Activated naive CD8-positive, alpha-beta T cell treated with anti-CD3 and anti-CD28 coated beads, Interleukin-2, amount 50 U/mL, for 24 hours (primary cell): ENCODE measurements around the gene SORBS1.
A peak's percentile ranks its signal among the peaks of the same experiment; 100 is the strongest.

ENCODE experiments used
- ATAC-seq: fragments of 150-1000 bp; cut with Tn5 transposase; one replicate; pipeline ENCODE4 v1.10.0; 2021
- DNase-seq: peaks from one replicate; pipeline ENCODE4 v3.0.0; 2021
- H3K27ac Mint-ChIP-seq: one replicate; pipeline ENCODE4 v1.8.0; 2021; ENCODE audit warnings: mild to moderate bottlenecking, mixed read lengths
- H3K27me3 Mint-ChIP-seq: one replicate; pipeline ENCODE4 v1.8.0; 2021; ENCODE audit warnings: mixed read lengths
- H3K36me3 Mint-ChIP-seq: one replicate; pipeline ENCODE4 v1.8.0; 2021; ENCODE audit warnings: low read depth, mixed read lengths
- H3K4me1 Mint-ChIP-seq: one replicate; pipeline ENCODE4 v1.8.0; 2021; ENCODE audit warnings: mixed read lengths
- H3K4me3 Mint-ChIP-seq: one replicate; pipeline ENCODE4 v1.8.0; 2021; ENCODE audit warnings: mild to moderate bottlenecking, moderate library complexity, mixed read lengths
- H3K9me3 Mint-ChIP-seq: one replicate; pipeline ENCODE4 v1.8.0; 2021; ENCODE audit warnings: mixed read lengths

Gene SORBS1

GRCh38 chr10:95431900-95432342 is 129.2 kb downstream of the SORBS1 start:
- no peaks in the 10 kb centered on the region for H3K9me3 Mint-ChIP-seq
- H3K36me3 Mint-ChIP-seq = no peaks in the 10 kb centered on the region
- no peak for DNase-seq
- no peak for ATAC-seq
- H3K27me3 Mint-ChIP-seq = no peaks in the 10 kb centered on the region
- no peaks in the 10 kb centered on the region for H3K4me1 Mint-ChIP-seq
- no peak overlapping the region for H3K4me3 Mint-ChIP-seq
- no peak overlapping the region for H3K27ac Mint-ChIP-seq

- no peaks in the 10 kb centered on the region for H3K4me1 Mint-ChIP-seq
- DNase-seq (peak; percentile 23), ATAC-seq (peak; percentile 81)
- no peak overlapping the region for H3K27ac Mint-ChIP-seq
- H3K27me3 Mint-ChIP-seq = no peaks in the 10 kb centered on the region
- no peaks in the 10 kb centered on the region for H3K36me3 Mint-ChIP-seq
- H3K9me3 Mint-ChIP-seq = no peaks in the 10 kb centered on the region
- H3K4me3 Mint-ChIP-seq = no peak overlapping the region
These were observed 130.8 kb downstream of the SORBS1 start for GRCh38 chr10:95430231-95430951.

GRCh38 chr10:95429639-95430038 is 131.5 kb downstream of the SORBS1 start:
- Mint-ChIP-seq H3K4me1 (no peaks in the 10 kb centered on the region), H3K27me3 (no peaks in the 10 kb centered on the region), H3K9me3 (no peaks in the 10 kb centered on the region), H3K27ac (no peak overlapping the region), H3K36me3 (no peaks in the 10 kb centered on the region), H3K4me3 (no peak overlapping the region)
- DNase-seq (no peak), ATAC-seq (no peak)

DNA sequence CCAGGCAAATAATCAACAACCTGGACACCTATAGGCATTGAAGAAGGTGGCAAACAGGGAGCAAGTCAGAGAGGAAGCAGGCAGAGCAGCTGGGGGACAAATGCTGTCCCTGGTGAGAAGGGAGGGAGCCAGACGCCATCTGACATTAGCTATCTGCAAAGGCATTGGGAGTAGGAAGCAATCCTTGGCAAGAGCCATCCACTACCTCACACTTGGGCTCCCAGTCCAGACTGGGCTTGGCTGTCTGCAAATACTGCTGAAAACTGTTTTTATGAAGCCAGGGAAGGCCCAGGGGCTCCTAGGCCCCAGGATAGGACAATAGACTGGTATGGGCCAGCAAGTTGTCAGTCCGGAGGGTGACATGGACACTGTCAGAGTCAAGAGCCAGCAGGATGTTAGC is 132.5 kb downstream of the SORBS1 start:
- ATAC-seq (no peak), DNase-seq (no peak)
- no peak overlapping the region for H3K27ac Mint-ChIP-seq
- no peaks in the 10 kb centered on the region for H3K4me1 Mint-ChIP-seq
- H3K36me3 Mint-ChIP-seq = no peaks in the 10 kb centered on the region
- H3K4me3 Mint-ChIP-seq = no peak overlapping the region
- H3K9me3 Mint-ChIP-seq = no peaks in the 10 kb centered on the region
- no peaks in the 10 kb centered on the region for H3K27me3 Mint-ChIP-seq

- H3K4me1 Mint-ChIP-seq = no peaks in the 10 kb centered on the region
- ATAC-seq = no peak
- no peak for DNase-seq
- no peaks in the 10 kb centered on the region for H3K36me3 Mint-ChIP-seq
- H3K4me3 Mint-ChIP-seq = no peak overlapping the region
- H3K9me3 Mint-ChIP-seq = no peaks in the 10 kb centered on the region
- H3K27me3 Mint-ChIP-seq = no peaks in the 10 kb centered on the region
- no peak overlapping the region for H3K27ac Mint-ChIP-seq
These were observed 134.7 kb downstream of the SORBS1 start for GRCh38 chr10:95426482-95426881.

DNA sequence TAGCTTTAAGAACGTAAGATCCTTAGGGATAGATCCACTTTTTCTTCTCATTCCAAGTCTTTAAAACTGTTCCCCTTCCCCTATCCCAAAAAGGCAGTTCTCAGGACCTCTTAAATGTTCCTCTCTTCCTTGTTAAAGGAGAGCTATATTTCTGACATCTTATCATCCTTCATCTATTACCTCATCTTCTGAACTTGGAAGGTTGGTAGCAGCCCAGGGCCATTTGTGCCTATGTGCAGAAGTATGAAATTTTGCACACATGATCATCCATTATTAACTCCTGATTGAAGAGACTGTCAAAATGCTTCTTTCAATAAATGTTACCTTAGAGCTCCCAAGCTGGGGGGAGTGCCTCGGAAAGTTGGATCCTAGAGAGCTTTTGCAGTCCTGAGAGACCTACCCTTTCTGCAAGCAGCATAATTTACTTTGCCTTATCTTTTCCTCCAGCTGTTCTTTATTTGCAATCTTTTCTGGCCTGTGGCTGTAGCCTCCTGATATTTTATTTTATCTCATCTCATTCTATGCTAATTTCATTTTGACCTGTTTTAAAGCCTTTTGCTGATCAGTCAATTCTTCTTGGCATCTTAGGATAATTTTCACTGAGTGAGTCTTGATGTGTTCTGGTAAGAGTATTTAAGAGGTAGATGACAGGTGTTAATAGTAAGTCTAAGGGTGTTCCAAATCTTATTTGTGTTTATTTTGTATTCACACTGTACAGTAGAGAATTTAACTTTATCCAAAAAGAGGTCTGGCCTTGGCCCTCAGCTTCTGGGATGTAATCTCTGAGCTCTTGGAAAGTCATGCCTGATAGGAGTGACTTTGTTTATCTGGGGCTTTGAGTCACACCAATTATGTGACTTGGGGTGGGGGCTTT is 135.3 kb downstream of the SORBS1 start:
- no peak for ATAC-seq
- no peak overlapping the region for H3K27ac Mint-ChIP-seq

DNA sequence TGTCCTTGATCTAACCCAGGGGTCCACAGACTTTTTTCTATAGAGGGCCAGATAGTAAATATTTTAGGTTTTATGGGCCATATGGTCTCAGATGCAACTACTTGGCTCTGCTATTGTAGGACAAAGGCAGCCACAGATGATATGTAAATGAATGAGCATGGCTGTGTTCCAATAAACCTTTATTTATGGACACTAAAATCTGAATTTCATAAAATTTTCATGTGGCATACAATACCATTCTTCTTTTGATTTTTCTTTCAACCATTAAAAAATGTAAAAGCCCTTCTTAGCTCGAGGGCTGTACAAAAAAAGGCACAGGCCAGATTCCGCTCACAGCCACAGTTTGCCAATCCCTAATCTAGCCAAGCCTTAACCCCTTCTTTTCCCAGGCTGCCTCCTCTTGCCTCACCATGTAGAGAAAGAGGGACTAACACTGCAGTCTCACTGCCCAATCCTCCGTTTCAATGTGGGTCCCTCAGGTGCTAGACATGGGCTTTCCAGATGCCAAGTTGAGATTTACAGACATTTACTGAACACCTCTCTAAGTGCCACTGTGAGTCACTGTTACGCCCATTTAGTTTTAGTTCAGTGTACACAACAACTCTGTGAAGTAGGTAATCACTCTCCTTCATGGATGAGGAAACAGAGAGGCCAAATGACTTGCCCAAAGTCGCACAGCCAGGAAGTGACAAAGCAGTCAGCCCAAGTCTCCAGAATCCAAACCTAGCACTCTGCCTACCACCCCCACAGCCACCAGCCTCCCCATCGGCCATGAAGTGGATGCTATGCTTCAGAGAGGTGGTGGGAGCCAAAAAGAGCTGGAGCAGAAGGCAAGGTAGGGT is 137.8 kb downstream of the SORBS1 start:
- H3K36me3 Mint-ChIP-seq = no peaks in the 10 kb centered on the region
- H3K4me3 Mint-ChIP-seq = no peak overlapping the region
- no peak overlapping the region for H3K27ac Mint-ChIP-seq
- no peaks in the 10 kb centered on the region for H3K27me3 Mint-ChIP-seq
- no peaks in the 10 kb centered on the region for H3K4me1 Mint-ChIP-seq
- ATAC-seq (no peak), DNase-seq (no peak)
- H3K9me3 Mint-ChIP-seq = no peaks in the 10 kb centered on the region

More for the DNA sequence above, 135.3 kb downstream of the SORBS1 start:
- H3K9me3 Mint-ChIP-seq = no peaks in the 10 kb centered on the region
- no peak for DNase-seq
- H3K4me3 Mint-ChIP-seq = no peak overlapping the region
- no peaks in the 10 kb centered on the region for H3K27me3 Mint-ChIP-seq
- no peaks in the 10 kb centered on the region for H3K36me3 Mint-ChIP-seq
- no peaks in the 10 kb centered on the region for H3K4me1 Mint-ChIP-seq

GRCh38 chr10:95422233-95422632 is 138.9 kb downstream of the SORBS1 start:
- no peaks in the 10 kb centered on the region for H3K4me1 Mint-ChIP-seq
- no peak for DNase-seq
- H3K27ac Mint-ChIP-seq = no peak overlapping the region
- H3K27me3 Mint-ChIP-seq = no peaks in the 10 kb centered on the region
- no peak for ATAC-seq
- no peak overlapping the region for H3K4me3 Mint-ChIP-seq
- H3K36me3 Mint-ChIP-seq = no peaks in the 10 kb centered on the region
- no peaks in the 10 kb centered on the region for H3K9me3 Mint-ChIP-seq

GRCh38 chr10:95421782-95422181 is 139.4 kb downstream of the SORBS1 start:
- no peaks in the 10 kb centered on the region for H3K36me3 Mint-ChIP-seq
- no peaks in the 10 kb centered on the region for H3K9me3 Mint-ChIP-seq
- H3K27me3 Mint-ChIP-seq = no peaks in the 10 kb centered on the region
- H3K4me3 Mint-ChIP-seq = no peak overlapping the region
- no peaks in the 10 kb centered on the region for H3K4me1 Mint-ChIP-seq
- ATAC-seq = no peak
- H3K27ac Mint-ChIP-seq = no peak overlapping the region
- DNase-seq = no peak

DNA sequence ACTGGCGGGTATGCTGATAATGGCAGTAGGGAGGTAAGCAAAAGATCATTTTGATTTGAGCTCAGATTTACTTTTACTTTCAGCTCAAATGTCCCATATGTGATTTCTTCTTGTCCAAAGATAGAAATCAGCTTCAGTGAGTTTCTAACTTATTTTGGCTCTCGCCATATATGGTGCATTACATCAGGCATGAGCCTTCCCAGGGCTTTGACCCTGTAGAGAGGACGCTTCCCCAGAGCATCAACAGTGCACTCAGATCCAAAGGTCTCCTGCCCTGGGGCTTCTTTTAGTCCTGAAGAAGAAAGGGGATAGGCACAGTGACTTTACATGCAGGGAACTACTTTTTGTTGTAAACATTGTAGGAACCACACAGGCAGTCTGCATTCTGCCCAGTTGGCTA is 141.8 kb downstream of the SORBS1 start:
- H3K9me3 Mint-ChIP-seq = no peaks in the 10 kb centered on the region
- ATAC-seq (no peak), DNase-seq (no peak)
- no peaks in the 10 kb centered on the region for H3K27me3 Mint-ChIP-seq
- H3K36me3 Mint-ChIP-seq = no peaks in the 10 kb centered on the region
- no peak overlapping the region for H3K27ac Mint-ChIP-seq
- no peak overlapping the region for H3K4me3 Mint-ChIP-seq
- no peaks in the 10 kb centered on the region for H3K4me1 Mint-ChIP-seq

- DNase-seq (no peak), ATAC-seq (no peak)
- no peaks in the 10 kb centered on the region for H3K36me3 Mint-ChIP-seq
- H3K4me1 Mint-ChIP-seq = no peaks in the 10 kb centered on the region
- no peak overlapping the region for H3K27ac Mint-ChIP-seq
- H3K27me3 Mint-ChIP-seq = peaks cover 5% of the 10 kb centered on the region
- no peaks in the 10 kb centered on the region for H3K9me3 Mint-ChIP-seq
- H3K4me3 Mint-ChIP-seq = no peak overlapping the region
These were observed 144.2 kb downstream of the SORBS1 start for GRCh38 chr10:95416973-95417372.

- Mint-ChIP-seq H3K4me1 (no peaks in the 10 kb centered on the region), H3K9me3 (no peaks in the 10 kb centered on the region), H3K4me3 (no peak overlapping the region), H3K27ac (no peak overlapping the region), H3K36me3 (no peaks in the 10 kb centered on the region), H3K27me3 (peaks cover 5% of the 10 kb centered on the region)
- no peak for DNase-seq
- ATAC-seq = no peak
These were observed 144.9 kb downstream of the SORBS1 start for GRCh38 chr10:95416270-95416669.

DNA sequence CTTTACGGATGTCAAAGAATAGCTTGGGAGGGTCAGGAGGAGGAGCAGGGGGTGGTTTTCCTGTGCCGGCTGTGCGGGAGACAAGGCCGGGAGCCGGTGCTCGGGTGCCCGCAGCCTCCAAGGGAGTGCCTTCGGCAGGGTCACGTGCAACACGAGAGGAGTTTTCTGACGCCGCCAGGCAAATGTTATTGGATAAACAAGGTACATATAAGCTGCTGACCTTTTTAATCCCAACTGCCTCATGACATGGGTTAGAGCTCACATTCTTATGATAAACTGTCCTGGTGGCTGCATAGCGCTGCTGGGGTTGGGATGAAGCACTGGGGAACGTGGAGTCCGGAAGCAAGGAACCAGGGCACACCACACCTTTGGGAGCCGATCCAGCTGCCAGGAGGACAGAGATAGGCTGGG is 145.5 kb downstream of the SORBS1 start:
- H3K9me3 Mint-ChIP-seq = no peaks in the 10 kb centered on the region
- H3K27ac Mint-ChIP-seq = no peak overlapping the region
- no peaks in the 10 kb centered on the region for H3K4me1 Mint-ChIP-seq
- no peaks in the 10 kb centered on the region for H3K36me3 Mint-ChIP-seq
- peaks cover 5% of the 10 kb centered on the region for H3K27me3 Mint-ChIP-seq
- no peak overlapping the region for H3K4me3 Mint-ChIP-seq
- DNase-seq (no peak), ATAC-seq (no peak)

- Mint-ChIP-seq H3K4me1 (no peaks in the 10 kb centered on the region), H3K9me3 (no peaks in the 10 kb centered on the region), H3K36me3 (no peaks in the 10 kb centered on the region), H3K27ac (no peak overlapping the region), H3K4me3 (no peak overlapping the region), H3K27me3 (peaks cover 5% of the 10 kb centered on the region)
- no peak for DNase-seq
- no peak for ATAC-seq
These were observed 146.2 kb downstream of the SORBS1 start for GRCh38 chr10:95414844-95415485.
